A549 (cell line): Measurements from ENCODE around the gene DUSP2. TPM values are rescaled to one million over a fixed set of nuclear protein-coding genes. Genes with fewer than 3 reads are reported as not detected.
"Not testable (repeated sequence)": the region's sequence is repeated elsewhere in the genome, so short reads cannot be mapped to it uniquely, and the experiment has no call there.

ENCODE experiments used
- ATAC-seq, 2 experiments: fragments of 200-7000 bp in 1 of 2; fragments of >200 bp in 1 of 2; cut with Nextera tagmentation in 1 of 2; cut with Tn5 transposase in 1 of 2; 3 replicates each; pipeline versions ENCODE4 v1.8.0 to v1.9.1; 2018 to 2020; ENCODE audit warnings: mild to moderate bottlenecking in 1 of 2, moderate library complexity in 1 of 2
- CTCF ChIA-PET: fragments of 300-600 bp; sonication (Branson Sonifier 250); formaldehyde crosslinking; extraction: SDS; loops from one replicate; lab custom pipeline; 2021; ENCODE audit warnings: antibody characterized with exemption, inconsistent platforms; lab: Yijun Ruan, JAX
- POLR2A ChIA-PET: fragments of 350-600 bp; formaldehyde crosslinking; extraction: SDS; loops from one replicate; lab custom pipeline; 2021; ENCODE audit warnings: antibody characterized with exemption, inconsistent platforms; lab: Yijun Ruan, JAX
- DNase-seq, 2 experiments: peaks; one replicate each; pipeline versions ENCODE4 v3.0.0 to v3.0.0-alpha.2; 2011 to 2016; ENCODE audit warnings: low read depth in 1 of 2, low spot score in 1 of 2
- FAIRE-seq: peaks from 2 replicates; lab custom pipeline; 2011; peaks lifted over from hg19 to GRCh38; lab: Jason Lieb, UNC
- H3K27ac ChIP-seq, 2 experiments: fragments of >200 bp; sonication (Bioruptor Twin); formaldehyde crosslinking; 3 replicates each; pipeline ENCODE4 v1.5.1; 2016 to 2017
- H3K4me1 ChIP-seq: fragments of >200 bp; sonication (Bioruptor Twin); formaldehyde crosslinking; 3 replicates; pipeline ENCODE4 v1.6.1; 2016
- H3K4me2 ChIP-seq: fragments of >200 bp; sonication (Bioruptor Twin); formaldehyde crosslinking; 3 replicates; pipeline ENCODE4 v1.6.1; 2016
- H3K4me3 ChIP-seq: fragments of >200 bp; sonication (Bioruptor Twin); formaldehyde crosslinking; 3 replicates; pipeline ENCODE4 v1.5.1; 2016
- H3K9me3 ChIP-seq: fragments of >200 bp; sonication (Bioruptor Twin); formaldehyde crosslinking; 3 replicates; pipeline ENCODE4 v1.6.1; 2016
- BHLHE40 ChIP-seq: IDR thresholded peaks from 2 replicates; pipeline ENCODE4 v1.6.1; 2012; ENCODE audit warnings: low read depth, low read length, inconsistent platforms
- CBX2 ChIP-seq: fragments of 200-600 bp; sonication (generic); IDR thresholded peaks from 2 replicates; pipeline ENCODE4 v1.6.1; 2016; ENCODE audit warnings: low read depth, mild to moderate bottlenecking, borderline replicate concordance
- CBX8 ChIP-seq: fragments of 200-600 bp; sonication (generic); IDR thresholded peaks from 2 replicates; pipeline ENCODE4 v1.6.1; 2016
- CHD2 ChIP-seq: fragments of 150-350 bp; IDR thresholded peaks from 2 replicates; pipeline ENCODE4 v1.6.1; 2014; ENCODE audit warnings: low read length; ENCODE audit not compliant: partially characterized antibody
- EHF ChIP-seq: fragments of 250-450 bp; sonication (Bioruptor Pico); IDR thresholded peaks from 2 replicates; pipeline ENCODE4 v1.5.0; 2020; ENCODE audit warnings: mild to moderate bottlenecking
- FOSB ChIP-seq: fragments of 250-450 bp; sonication (Bioruptor Pico); IDR thresholded peaks from 2 replicates; pipeline ENCODE4 v1.5.0; 2020; ENCODE audit warnings: mild to moderate bottlenecking, moderate library complexity
- FOXS1 ChIP-seq: fragments of 250-450 bp; sonication (Bioruptor Pico); IDR thresholded peaks from 2 replicates; pipeline ENCODE4 v1.5.0; 2020; ENCODE audit warnings: mild to moderate bottlenecking, moderate library complexity
- HDAC2 ChIP-seq: fragments of 200-600 bp; sonication (generic); IDR thresholded peaks from 2 replicates; pipeline ENCODE4 v1.6.1; 2016
- HOXA7 ChIP-seq: fragments of 250-450 bp; sonication (Bioruptor Pico); IDR thresholded peaks from 2 replicates; pipeline ENCODE4 v1.5.0; 2020; ENCODE audit warnings: mild to moderate bottlenecking, moderate library complexity
- HOXB5 ChIP-seq: fragments of 250-450 bp; sonication (Bioruptor Pico); IDR thresholded peaks from 2 replicates; pipeline ENCODE4 v1.5.0; 2020; ENCODE audit warnings: mild to moderate bottlenecking, moderate library complexity
- KDM1A ChIP-seq: fragments of 200-600 bp; sonication (generic); IDR thresholded peaks from 2 replicates; pipeline ENCODE4 v1.6.1; 2016; ENCODE audit warnings: low read depth, mild to moderate bottlenecking
- MAFK ChIP-seq: fragments of 450-650 bp; IDR thresholded peaks from 2 replicates; pipeline ENCODE4 v1.6.1; 2014; ENCODE audit not compliant: partially characterized antibody
- NFE2L2 ChIP-seq: fragments of 150-350 bp; conservative IDR thresholded peaks from 2 replicates; pipeline ENCODE4 v1.6.1; 2014; ENCODE audit warnings: low read length
- NR3C1 ChIP-seq: fragments of >200 bp; sonication (Bioruptor Twin); formaldehyde crosslinking; IDR thresholded peaks from 3 replicates; pipeline ENCODE4 v1.6.1; 2017
- PHF8 ChIP-seq: fragments of 200-600 bp; sonication (generic); IDR thresholded peaks from 2 replicates; pipeline ENCODE4 v1.6.1; 2016; ENCODE audit warnings: low read depth, mild to moderate bottlenecking, antibody characterized with exemption, moderate library complexity, borderline replicate concordance
- POLR2A ChIP-seq: IDR thresholded peaks from 2 replicates; pipeline ENCODE4 v1.6.1; 2012; ENCODE audit warnings: mild to moderate bottlenecking, low read length
- POLR2AphosphoS2 ChIP-seq: conservative IDR thresholded peaks from 2 replicates; pipeline ENCODE4 v1.6.1; 2012; ENCODE audit warnings: low read length, improper control_type of control experiment, inconsistent platforms
- RAD21 ChIP-seq, 2 experiments: fragments of >200 bp in 1 of 2; sonication (Bioruptor Twin) in 1 of 2; formaldehyde crosslinking in 1 of 2; IDR thresholded peaks in 1 of 2; conservative IDR thresholded peaks in 1 of 2; 2 replicates in 1 of 2; 3 replicates in 1 of 2; pipeline ENCODE4 v1.6.1; 2012 to 2018; ENCODE audit warnings: inconsistent platforms in 1 of 2
- SREBF2 ChIP-seq: fragments of 450-650 bp; IDR thresholded peaks from 2 replicates; pipeline ENCODE4 v1.6.1; 2014; ENCODE audit warnings: mild to moderate bottlenecking, moderate library complexity
- TP53 ChIP-seq: fragments of 250-450 bp; sonication (Bioruptor Pico); IDR thresholded peaks from 2 replicates; pipeline ENCODE4 v1.5.0; 2021; ENCODE audit warnings: mild to moderate bottlenecking, moderate library complexity
- ZC3H11A ChIP-seq: fragments of 450-650 bp; IDR thresholded peaks from 2 replicates; pipeline ENCODE4 v1.6.1; 2014; ENCODE audit warnings: antibody characterized with exemption, mild to moderate bottlenecking
- ZFP36 ChIP-seq: fragments of 450-650 bp; IDR thresholded peaks from 2 replicates; pipeline ENCODE4 v1.6.1; 2014; ENCODE audit warnings: borderline replicate concordance; ENCODE audit not compliant: partially characterized antibody
- whole genome bisulfite sequencing: methylation state at CpG from one replicate; pipeline ENCODE4 v1.1.6; 2017; ENCODE audit errors: missing lambda C conversion rate; 5-methylcytosine and 5-hydroxymethylcytosine counted together
- polyA plus RNA-seq, 4 experiments: library from polyadenylated mRNA; depleted of rRNA in 3 of 4; stranded (reverse); fragments of >200 nt; fragmentation: RNase III in 1 of 4; extraction: RNeasy Plus Mini Kit Qiagen cat#74134 plus additional on column Dnase treatment in 1 of 4; gene quantifications; 2 replicates in 3 of 4; 3 replicates in 1 of 4; pipeline ENCODE4 v1.2.3, GENCODE V29; 2011 to 2017
- TF ChIP-seq, protein P1 (sequence below): fragments of 150-350 bp; IDR thresholded peaks from 2 replicates; pipeline ENCODE4 v1.6.1; 2014; ENCODE audit warnings: low read depth, mild to moderate bottlenecking, low read length
- TF ChIP-seq, protein P2 (sequence below): fragments of 250-450 bp; sonication (Bioruptor Pico); IDR thresholded peaks from 2 replicates; pipeline ENCODE4 v1.5.0; 2020; ENCODE audit warnings: low read depth, mild to moderate bottlenecking, moderate library complexity
- TF ChIP-seq, protein P3 (sequence below): fragments of >200 bp; sonication (Bioruptor Twin); formaldehyde crosslinking; IDR thresholded peaks from 3 replicates; pipeline ENCODE4 v1.6.1; 2016
- TF ChIP-seq, protein P4 (sequence below): fragments of 200-600 bp; sonication (generic); IDR thresholded peaks from 2 replicates; pipeline ENCODE4 v1.6.1; 2016; ENCODE audit warnings: antibody characterized with exemption, mild to moderate bottlenecking, moderate library complexity

Gene DUSP2
- polyA plus RNA-seq, 2 of the 4 experiments (the other 2 are of a cell fraction) = 0.26 to 0.27 TPM

DNA sequence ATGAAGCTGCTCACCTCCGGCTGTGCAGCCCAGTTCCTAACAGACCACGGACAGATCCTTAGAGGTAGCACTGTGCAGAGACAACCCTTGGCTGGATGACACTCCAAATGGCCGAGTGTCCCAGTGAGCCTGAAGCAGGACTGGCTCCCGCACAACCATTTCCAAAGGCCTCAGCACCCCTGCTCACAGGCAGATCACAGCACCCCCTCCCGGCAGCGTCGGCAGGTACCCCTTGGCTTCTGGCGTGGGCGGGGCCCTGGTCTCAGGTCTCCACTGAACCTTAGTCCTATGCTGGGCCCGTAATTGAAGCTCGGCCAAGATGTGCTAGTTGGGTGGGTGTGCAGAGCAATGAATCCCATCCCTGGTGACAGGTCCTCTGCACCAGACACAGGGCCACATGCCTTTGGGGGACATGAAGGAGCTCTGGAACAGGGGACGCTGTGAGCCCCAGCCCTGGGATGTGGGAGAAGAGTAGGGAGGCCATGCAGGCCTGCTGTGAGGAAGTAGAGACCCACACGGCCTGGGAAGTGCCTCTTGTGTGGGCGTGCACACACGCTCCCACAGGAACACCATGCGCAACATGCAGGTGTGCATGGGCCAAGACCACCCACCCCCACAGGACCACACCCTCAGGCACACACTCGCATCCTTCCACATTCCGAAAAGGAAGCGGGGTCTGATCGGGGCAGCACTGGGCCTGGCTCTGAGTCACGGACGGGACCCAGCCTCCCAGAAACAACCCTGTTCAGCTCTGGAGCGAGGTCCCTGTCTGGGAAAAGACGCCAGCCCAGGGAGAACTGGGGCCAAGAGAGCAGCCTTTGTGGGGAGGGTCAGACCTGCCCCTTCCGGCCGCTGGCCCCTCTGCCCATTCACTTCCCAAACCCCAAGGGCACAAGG, 2.8 kb downstream of the DUSP2 start:
- 72% methylated on average over 20 of the region's 26 CpGs for WGBS
- H3K4me1 ChIP-seq = peaks cover 4% of the 10 kb centered on the region; the same call in 1 of the 3 replicates
- TF ChIP-seq TP53 (CRISPR knock-in tag) (no peak), EHF (CRISPR knock-in tag) (no peak), CBX2 (no peak), ZC3H11A (no peak), NR3C1 (no peak), BHLHE40 (no peak), HDAC2 (no peak), CHD2 (no peak), FOSB (CRISPR knock-in tag) (no peak), PHF8 (no peak), RAD21 (conservative IDR thresholded peaks at IDR 0.05 in 1 of 2, IDR thresholded peaks at IDR 0.05 in 1 of 2) (no peak), KDM1A (no peak)
- TF ChIP-seq, protein P1, sequence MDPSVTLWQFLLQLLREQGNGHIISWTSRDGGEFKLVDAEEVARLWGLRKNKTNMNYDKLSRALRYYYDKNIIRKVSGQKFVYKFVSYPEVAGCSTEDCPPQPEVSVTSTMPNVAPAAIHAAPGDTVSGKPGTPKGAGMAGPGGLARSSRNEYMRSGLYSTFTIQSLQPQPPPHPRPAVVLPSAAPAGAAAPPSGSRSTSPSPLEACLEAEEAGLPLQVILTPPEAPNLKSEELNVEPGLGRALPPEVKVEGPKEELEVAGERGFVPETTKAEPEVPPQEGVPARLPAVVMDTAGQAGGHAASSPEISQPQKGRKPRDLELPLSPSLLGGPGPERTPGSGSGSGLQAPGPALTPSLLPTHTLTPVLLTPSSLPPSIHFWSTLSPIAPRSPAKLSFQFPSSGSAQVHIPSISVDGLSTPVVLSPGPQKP = no peak
- no peaks in the 10 kb centered on the region for H3K9me3 ChIP-seq
- no peak overlapping the region for H3K4me2 ChIP-seq
- FAIRE-seq (no peak), DNase-seq (no peak), ATAC-seq (peak in 1 of 2 experiments; percentile 16; a peak in 2 of 6 replicates)
- ChIA-PET CTCF (interaction anchor here (0.7 to 2.2 kb wide), 5 partner anchors 11 to 120 kb away, joined by 3 to 10 read pairs (median 3); partner anchors contain the start of gene ADRA2B), POLR2A (no interaction called here)
- no peak overlapping the region for H3K27ac ChIP-seq
- H3K4me3 ChIP-seq = no peak overlapping the region

DNA sequence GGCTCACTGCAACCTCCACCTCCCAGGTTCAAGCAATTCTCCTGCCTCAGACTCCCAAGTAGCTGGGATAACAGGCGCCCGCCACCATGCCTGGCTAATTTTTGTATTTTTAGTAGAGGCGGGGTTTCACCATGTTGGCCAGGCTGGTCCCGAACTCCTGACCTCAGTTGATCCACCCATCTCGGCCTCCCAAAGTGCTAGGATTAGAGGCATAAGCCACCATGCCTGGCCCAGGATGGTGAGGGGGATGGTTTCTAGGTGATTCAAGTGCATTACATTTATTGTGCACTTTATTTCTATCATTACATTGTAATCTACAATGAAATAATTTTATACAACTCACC, 3.6 kb downstream of the DUSP2 start:
- H3K4me2 ChIP-seq, DNase-seq, H3K4me3 ChIP-seq, H3K9me3 ChIP-seq, ATAC-seq, POLR2A ChIA-PET, FAIRE-seq, H3K4me1 ChIP-seq, H3K27ac ChIP-seq: not testable (repeated sequence)
- WGBS = 96% methylated on average over 5 of the region's 5 CpGs
- CTCF ChIA-PET = interaction anchor here (0.7 to 1.9 kb wide), 2 partner anchors 11 to 33 kb away, joined by 3 to 7 read pairs; no protein-coding TSS in a partner anchor

DNA sequence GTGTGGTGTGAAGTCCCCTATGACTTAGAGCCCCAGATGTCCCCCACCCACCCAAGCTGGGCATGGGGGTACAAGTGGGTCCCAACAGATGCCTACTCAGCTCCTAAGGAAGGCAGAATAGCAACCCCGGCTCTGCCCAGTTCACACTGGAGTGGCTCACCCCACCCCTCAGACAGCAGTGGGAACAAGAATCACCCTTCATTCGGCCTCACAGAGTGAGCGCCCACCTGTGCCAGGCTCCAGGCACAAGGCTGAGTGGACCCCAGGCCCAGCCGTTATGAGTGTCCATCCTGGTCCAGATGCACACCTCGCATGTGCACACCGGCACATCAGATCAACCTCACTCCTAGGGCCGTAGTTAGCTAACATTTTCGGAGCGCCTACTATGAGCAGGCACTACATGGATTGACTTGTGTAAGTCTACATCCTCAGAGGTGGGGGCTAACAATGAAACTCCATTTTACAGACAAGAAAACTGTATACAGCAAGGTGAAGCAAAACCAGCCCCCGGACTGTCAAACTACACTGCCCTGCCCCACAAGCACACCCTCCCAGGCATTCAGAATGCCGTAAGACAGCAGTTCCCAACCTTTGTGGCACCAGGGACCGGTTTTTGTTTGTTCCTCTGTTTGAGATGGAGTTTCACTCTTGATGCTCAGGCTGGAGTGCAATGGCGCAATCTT, 4.2 kb downstream of the DUSP2 start:
- peaks cover 4% of the 10 kb centered on the region; the same call in 1 of the 3 replicates for H3K4me1 ChIP-seq
- H3K4me2 ChIP-seq = no peak overlapping the region
- POLR2A ChIA-PET = no interaction called here
- no peak for TF ChIP-seq CBX2
- no peak for TF ChIP-seq HOXB5 (CRISPR knock-in tag)
- no peak for TF ChIP-seq PHF8
- no peak for TF ChIP-seq ZFP36
- TF ChIP-seq MAFK = no peak
- TF ChIP-seq, protein P2, sequence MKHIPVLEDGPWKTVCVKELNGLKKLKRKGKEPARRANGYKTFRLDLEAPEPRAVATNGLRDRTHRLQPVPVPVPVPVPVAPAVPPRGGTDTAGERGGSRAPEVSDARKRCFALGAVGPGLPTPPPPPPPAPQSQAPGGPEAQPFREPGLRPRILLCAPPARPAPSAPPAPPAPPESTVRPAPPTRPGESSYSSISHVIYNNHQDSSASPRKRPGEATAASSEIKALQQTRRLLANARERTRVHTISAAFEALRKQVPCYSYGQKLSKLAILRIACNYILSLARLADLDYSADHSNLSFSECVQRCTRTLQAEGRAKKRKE (CRISPR knock-in tag) = no peak
- TF ChIP-seq POLR2A = no peak
- TF ChIP-seq, protein P3, sequence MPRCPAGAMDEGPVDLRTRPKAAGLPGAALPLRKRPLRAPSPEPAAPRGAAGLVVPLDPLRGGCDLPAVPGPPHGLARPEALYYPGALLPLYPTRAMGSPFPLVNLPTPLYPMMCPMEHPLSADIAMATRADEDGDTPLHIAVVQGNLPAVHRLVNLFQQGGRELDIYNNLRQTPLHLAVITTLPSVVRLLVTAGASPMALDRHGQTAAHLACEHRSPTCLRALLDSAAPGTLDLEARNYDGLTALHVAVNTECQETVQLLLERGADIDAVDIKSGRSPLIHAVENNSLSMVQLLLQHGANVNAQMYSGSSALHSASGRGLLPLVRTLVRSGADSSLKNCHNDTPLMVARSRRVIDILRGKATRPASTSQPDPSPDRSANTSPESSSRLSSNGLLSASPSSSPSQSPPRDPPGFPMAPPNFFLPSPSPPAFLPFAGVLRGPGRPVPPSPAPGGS = no peak
- TF ChIP-seq CBX8 = no peak
- no peak for TF ChIP-seq POLR2AphosphoS2
- TF ChIP-seq HOXA7 (CRISPR knock-in tag) = no peak
- TF ChIP-seq, protein P4, sequence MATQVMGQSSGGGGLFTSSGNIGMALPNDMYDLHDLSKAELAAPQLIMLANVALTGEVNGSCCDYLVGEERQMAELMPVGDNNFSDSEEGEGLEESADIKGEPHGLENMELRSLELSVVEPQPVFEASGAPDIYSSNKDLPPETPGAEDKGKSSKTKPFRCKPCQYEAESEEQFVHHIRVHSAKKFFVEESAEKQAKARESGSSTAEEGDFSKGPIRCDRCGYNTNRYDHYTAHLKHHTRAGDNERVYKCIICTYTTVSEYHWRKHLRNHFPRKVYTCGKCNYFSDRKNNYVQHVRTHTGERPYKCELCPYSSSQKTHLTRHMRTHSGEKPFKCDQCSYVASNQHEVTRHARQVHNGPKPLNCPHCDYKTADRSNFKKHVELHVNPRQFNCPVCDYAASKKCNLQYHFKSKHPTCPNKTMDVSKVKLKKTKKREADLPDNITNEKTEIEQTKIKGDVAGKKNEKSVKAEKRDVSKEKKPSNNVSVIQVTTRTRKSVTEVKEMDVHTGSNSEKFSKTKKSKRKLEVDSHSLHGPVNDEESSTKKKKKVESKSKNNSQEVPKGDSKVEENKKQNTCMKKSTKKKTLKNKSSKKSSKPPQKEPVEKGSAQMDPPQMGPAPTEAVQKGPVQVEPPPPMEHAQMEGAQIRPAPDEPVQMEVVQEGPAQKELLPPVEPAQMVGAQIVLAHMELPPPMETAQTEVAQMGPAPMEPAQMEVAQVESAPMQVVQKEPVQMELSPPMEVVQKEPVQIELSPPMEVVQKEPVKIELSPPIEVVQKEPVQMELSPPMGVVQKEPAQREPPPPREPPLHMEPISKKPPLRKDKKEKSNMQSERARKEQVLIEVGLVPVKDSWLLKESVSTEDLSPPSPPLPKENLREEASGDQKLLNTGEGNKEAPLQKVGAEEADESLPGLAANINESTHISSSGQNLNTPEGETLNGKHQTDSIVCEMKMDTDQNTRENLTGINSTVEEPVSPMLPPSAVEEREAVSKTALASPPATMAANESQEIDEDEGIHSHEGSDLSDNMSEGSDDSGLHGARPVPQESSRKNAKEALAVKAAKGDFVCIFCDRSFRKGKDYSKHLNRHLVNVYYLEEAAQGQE = no peak
- TF ChIP-seq NFE2L2 = no peak
- TF ChIP-seq SREBF2 = no peak
- no peak for TF ChIP-seq ZC3H11A
- no peak for TF ChIP-seq FOXS1 (CRISPR knock-in tag)
- TF ChIP-seq, all 56 proteins: peak for 0
- FAIRE-seq (no peak), DNase-seq (no peak), ATAC-seq (no peak)
- H3K9me3 ChIP-seq = no peaks in the 10 kb centered on the region
- no peak overlapping the region for H3K4me3 ChIP-seq
- WGBS = 86% methylated on average over 11 of the region's 13 CpGs
- CTCF ChIA-PET = interaction anchor here (0.7 to 1.9 kb wide), 2 partner anchors 12 to 33 kb away, joined by 3 to 7 read pairs; no protein-coding TSS in a partner anchor
- H3K27ac ChIP-seq = no peak overlapping the region
